Measurements from ENCODE around the gene MED8. TPM values are rescaled to one million over a fixed set of nuclear protein-coding genes. Genes with fewer than 3 reads are reported as not detected.
A peak's percentile ranks its signal among the peaks of the same experiment; 100 is the strongest.

Gene MED8
- total and polyA plus RNA-seq, 9 of the 15 experiments (the other 6 are each of a cell fraction or from before 2014, with no cell fraction given), result 23.0 to 120 (median 56.4) TPM

DNA sequence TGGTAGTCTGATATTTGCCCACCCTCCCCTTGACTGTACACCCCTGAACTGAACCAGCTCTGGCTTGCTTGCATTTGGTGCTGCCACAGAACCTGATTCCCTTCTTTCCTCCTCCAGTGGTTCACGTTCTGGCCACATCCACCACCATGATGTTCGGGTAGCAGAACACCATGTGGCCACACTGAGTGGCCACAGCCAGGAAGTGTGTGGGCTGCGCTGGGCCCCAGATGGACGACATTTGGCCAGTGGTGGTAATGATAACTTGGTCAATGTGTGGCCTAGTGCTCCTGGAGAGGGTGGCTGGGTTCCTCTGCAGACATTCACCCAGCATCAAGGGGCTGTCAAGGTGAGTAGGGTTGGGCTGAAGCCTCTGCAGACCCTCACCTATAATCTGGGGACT lies 29.0 kb downstream of the MED8 start:
- peaks cover 63% of the 10 kb centered on the region for H3K36me3 ChIP-seq (ENCODE audit: control insufficient read depth, insufficient read depth, low read length)
- CTCF ChIA-PET (ENCODE audit: low intra/inter-chr PET ratio), result no interaction called here
- intact Hi-C loops (cut with micrococcal nuclease), result no loop called here
- POLR2A ChIA-PET, result interaction anchor here (0.6 to 2.9 kb wide), 6 partner anchors 8 to 672 kb away, joined by 3 to 17 read pairs (median 4); partner anchors contain the start of genes ELOVL1 and MED8
- peaks cover 38% of the 10 kb centered on the region for H3K79me2 ChIP-seq (ENCODE audit: control insufficient read depth, insufficient read depth, low read length)
- no peaks in the 10 kb centered on the region for H3K9me3 ChIP-seq (replicated peaks; ENCODE audit: control insufficient read depth, insufficient read depth, low read depth, low read length)
- H4K20me1 ChIP-seq (replicated peaks; ENCODE audit: control insufficient read depth, insufficient read depth, low read length), result peaks cover 7% of the 10 kb centered on the region; the same call in 1 of the 2 replicates
- H3K9me1 ChIP-seq (ENCODE audit: control insufficient read depth, insufficient read depth, low read length), result peaks cover 15% of the 10 kb centered on the region
- peak overlapping the region; percentile 93 to 99 for H3K9ac ChIP-seq (ENCODE audit: insufficient read depth in 1 of 2, low read depth in 2 of 2, low read length in 2 of 2)
- in situ Hi-C loops (cut with MboI), result no loop called here
- peak overlapping the region; percentile 83 for H3K4me3 ChIP-seq
- BruUV-seq (replicated peaks), result no TSS peak
- ATAC-seq (no peak), FAIRE-seq (peak; percentile 48), DNase-seq (ENCODE audit: extremely low read depth in 1 of 4, low spot score in 3 of 4) (peak in 1 of 4 experiments; percentile 51)
- H3K27ac ChIP-seq (ENCODE audit: extremely low read depth, low read depth, low read length), result peak overlapping the region; percentile 33; the same call in 2 of the 3 replicates
- WGBS (ENCODE audit: insufficient coverage, low coverage, missing lambda C conversion rate), result 30% methylated on average over 4 of the region's 4 CpGs
- H3K27me3 ChIP-seq (ENCODE audit: control insufficient read depth in 2 of 2, insufficient read depth in 2 of 2, low read length in 2 of 2), result no peaks in the 10 kb centered on the region
- H2AFZ ChIP-seq (ENCODE audit: low read depth, low read length), result no peak overlapping the region
- peaks cover 28 to 39% of the 10 kb centered on the region in 2 experiments for H3K4me1 ChIP-seq (replicated peaks in 1 of 2; ENCODE audit: control insufficient read depth in 2 of 2, insufficient read depth in 2 of 2, low read length in 2 of 2)
- H3K4me2 ChIP-seq (ENCODE audit: insufficient read depth, low read length), result peak overlapping the region; percentile 95
- TF ChIP-seq MYNN (IDR thresholded peaks at IDR 0.05), result no peak
- TF ChIP-seq MYNN (CRISPR knock-in tag; IDR thresholded peaks at IDR 0.05), result no peak
- TF ChIP-seq ZNF384 (IDR thresholded peaks at IDR 0.05; ENCODE audit: low read depth, low read length), result no peak
- peak in 1 of 2 experiments; percentile 53; a peak in 1 of 4 replicates for TF ChIP-seq MNT (conservative IDR thresholded peaks at IDR 0.05)
- no peak for TF ChIP-seq CHAMP1 (IDR thresholded peaks at IDR 0.05)
- TF ChIP-seq STAT5A (IDR thresholded peaks at IDR 0.05; ENCODE audit: borderline replicate concordance, low read length), result no peak
- TF ChIP-seq, protein P1, sequence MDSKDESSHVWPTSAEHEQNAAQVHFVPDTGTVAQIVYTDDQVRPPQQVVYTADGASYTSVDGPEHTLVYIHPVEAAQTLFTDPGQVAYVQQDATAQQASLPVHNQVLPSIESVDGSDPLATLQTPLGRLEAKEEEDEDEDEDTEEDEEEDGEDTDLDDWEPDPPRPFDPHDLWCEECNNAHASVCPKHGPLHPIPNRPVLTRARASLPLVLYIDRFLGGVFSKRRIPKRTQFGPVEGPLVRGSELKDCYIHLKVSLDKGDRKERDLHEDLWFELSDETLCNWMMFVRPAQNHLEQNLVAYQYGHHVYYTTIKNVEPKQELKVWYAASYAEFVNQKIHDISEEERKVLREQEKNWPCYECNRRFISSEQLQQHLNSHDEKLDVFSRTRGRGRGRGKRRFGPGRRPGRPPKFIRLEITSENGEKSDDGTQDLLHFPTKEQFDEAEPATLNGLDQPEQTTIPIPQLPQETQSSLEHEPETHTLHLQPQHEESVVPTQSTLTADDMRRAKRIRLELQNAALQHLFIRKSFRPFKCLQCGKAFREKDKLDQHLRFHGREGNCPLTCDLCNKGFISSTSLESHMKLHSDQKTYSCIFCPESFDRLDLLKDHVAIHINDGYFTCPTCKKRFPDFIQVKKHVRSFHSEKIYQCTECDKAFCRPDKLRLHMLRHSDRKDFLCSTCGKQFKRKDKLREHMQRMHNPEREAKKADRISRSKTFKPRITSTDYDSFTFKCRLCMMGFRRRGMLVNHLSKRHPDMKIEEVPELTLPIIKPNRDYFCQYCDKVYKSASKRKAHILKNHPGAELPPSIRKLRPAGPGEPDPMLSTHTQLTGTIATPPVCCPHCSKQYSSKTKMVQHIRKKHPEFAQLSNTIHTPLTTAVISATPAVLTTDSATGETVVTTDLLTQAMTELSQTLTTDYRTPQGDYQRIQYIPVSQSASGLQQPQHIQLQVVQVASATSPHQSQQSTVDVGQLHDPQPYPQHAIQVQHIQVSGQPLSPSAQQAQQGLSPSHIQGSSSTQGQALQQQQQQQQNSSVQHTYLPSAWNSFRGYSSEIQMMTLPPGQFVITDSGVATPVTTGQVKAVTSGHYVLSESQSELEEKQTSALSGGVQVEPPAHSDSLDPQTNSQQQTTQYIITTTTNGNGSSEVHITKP (IDR thresholded peaks at IDR 0.05; ENCODE audit: partially characterized antibody), result no peak
- TF ChIP-seq TCF3 (CRISPR knock-in tag; IDR thresholded peaks at IDR 0.05), result peak; percentile 56
- TF ChIP-seq, protein P2, sequence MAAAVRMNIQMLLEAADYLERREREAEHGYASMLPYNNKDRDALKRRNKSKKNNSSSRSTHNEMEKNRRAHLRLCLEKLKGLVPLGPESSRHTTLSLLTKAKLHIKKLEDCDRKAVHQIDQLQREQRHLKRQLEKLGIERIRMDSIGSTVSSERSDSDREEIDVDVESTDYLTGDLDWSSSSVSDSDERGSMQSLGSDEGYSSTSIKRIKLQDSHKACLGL (CRISPR knock-in tag; IDR thresholded peaks at IDR 0.05; ENCODE audit: borderline replicate concordance, poor library complexity, severe bottlenecking), result no peak
- TF ChIP-seq FOXA3 (CRISPR knock-in tag; conservative IDR thresholded peaks at IDR 0.05 in 1 of 2, IDR thresholded peaks at IDR 0.05 in 1 of 2), result no peak
- TF ChIP-seq ZNF668 (CRISPR knock-in tag; IDR thresholded peaks at IDR 0.05), result no peak
- TF ChIP-seq MAX (CRISPR knock-in tag; IDR thresholded peaks at IDR 0.05), result peak; percentile 69
